Heart right ventricle (tissue), 16 donors: ENCODE data around the gene PCIF1. TPM values are rescaled to one million over a fixed set of nuclear protein-coding genes. Genes with fewer than 3 reads are reported as not detected.

Source experiments
- ATAC-seq, 8 donors: fragments of 200-7000 bp; cut with Tn5 transposase; one replicate each; pipeline ENCODE4 v1.9.1; 2020; ENCODE audit warnings: mild to moderate bottlenecking in 8 of 8, moderate library complexity in 8 of 8, moderate number of reproducible peaks in 1 of 8
- DNase-seq, 2 donors: peaks; one replicate each; pipeline ENCODE4 v3.0.0-alpha.2; 2020
- H3K27ac ChIP-seq, 10 donors: fragments of 200-600 bp; sonication (generic) in 2 of 10; one replicate each; pipeline versions ENCODE4 v1.5.0 to v1.8.0; 2020 to 2022; ENCODE audit warnings: mild to moderate bottlenecking in 3 of 10
- H3K27me3 ChIP-seq, 7 donors: fragments of 200-600 bp; one replicate each; pipeline ENCODE4 v1.8.0; 2021 to 2022; ENCODE audit warnings: mild to moderate bottlenecking in 2 of 7
- H3K36me3 ChIP-seq, 9 donors: fragments of 200-600 bp; sonication (generic) in 1 of 9; one replicate each; pipeline versions ENCODE4 v1.5.0 to v1.8.0; 2020 to 2022; ENCODE audit warnings: mild to moderate bottlenecking in 2 of 9
- H3K4me1 ChIP-seq, 9 donors: fragments of 200-600 bp; sonication (generic) in 1 of 9; one replicate each; pipeline versions ENCODE4 v1.5.0 to v1.8.0; 2020 to 2022; ENCODE audit warnings: mild to moderate bottlenecking in 4 of 9
- H3K4me3 ChIP-seq, 10 donors: fragments of 200-600 bp; sonication (generic) in 2 of 10; one replicate each; pipeline versions ENCODE4 v1.5.0 to v1.8.0; 2020 to 2022; ENCODE audit warnings: mild to moderate bottlenecking in 7 of 10, moderate library complexity in 2 of 10
- H3K9me3 ChIP-seq, 11 donors: fragments of 200-600 bp in 10 of 11; sonication (generic) in 2 of 11; one replicate each; pipeline versions ENCODE4 v1.5.0 to v1.8.0; 2013 to 2022; ENCODE audit warnings: mild to moderate bottlenecking in 2 of 11, control low read depth in 1 of 11, moderate library complexity in 1 of 11
- CTCF ChIP-seq, 9 donors: fragments of 200-600 bp; sonication (generic) in 2 of 9; IDR thresholded peaks; one replicate each; pipeline versions ENCODE4 v1.5.0 to v1.8.0; 2021 to 2022; ENCODE audit warnings: antibody characterized with exemption in 9 of 9, mild to moderate bottlenecking in 5 of 9, moderate library complexity in 1 of 9
- WGBS, 2 donors: extraction: QIAGEN DNeasy Blood & Tissue Kit; methylation state at CpG; one replicate each; pipeline ENCODE4 v1.1.7; 2013; ENCODE audit warnings: inconsistent platforms in 1 of 2; 5-methylcytosine and 5-hydroxymethylcytosine counted together
- intact Hi-C, 10 donors: fragments of 100-400 bp; cut with DNase I; formaldehyde crosslinking; loops; one replicate each; pipeline versions ENCODE4 v1.11.1 to v1.14.2; 2022
- polyA plus RNA-seq, 2 donors: library from polyadenylated mRNA; stranded (reverse); fragments of 200-250 nt; gene quantifications; one replicate each; pipeline ENCODE4 v1.2.3, GENCODE V29; 2013
- total RNA-seq, 10 donors: library from RNA; stranded (reverse); fragmentation: NEBNext Ultra II Directional in 3 of 10; extraction: Animal tissue kit (Norgen Biotek cat#: 25700) in 3 of 10; gene quantifications; one replicate each; pipeline versions ENCODE4 v1.2.1 to v1.2.4, GENCODE V29; 2021 to 2023
- donor health status: Arrhythmogenic right ventricular cardiomyopathy.
- donor health status: ischemic (EF 13 %, LVEDD 7.1; RV severe dilation, severe dysfunction).
- donor health status: healthy with polysubstance abuse.
- donor health status: DM: no; HTN: yes; CAD: no.
- donor health status: DM: no; HTN: no; CAD: no.
- donor health status: ischemic (EF 25% LVEDD 6.9; RV normal size, moderate dysfunction).
- donor health status: ischemic (EF 25% LVEDD 5.7; RV mildly dilated, moderate dysfunction).
- donor health status: healthy.
- donor health status: DM: yes; HTN: yes; CAD: no.
- donor health status: Ischemic cardiomyopathy.
- donor health status: ischemic (EF 35%, LVEDD 5.7; RV mildly dilated, moderate dysfunction).
- donor health status: nonischemic (EF 11% LVEDD 7.7; RV severe dilation, severe dysfunction).
- donor health status: DM: yes; HTN: yes; CAD: no.
- donor health status: PGD.
- donor health status: ischemic (EF 29% LVEDD 5.4; RV normal size, mild dysfunction).
- donor health status: nonischemic (EF 23%, LVEDD 6.1; RV moderate dilation, normal function).

Gene PCIF1
- total and polyA plus RNA-seq, 12 donors = 20.8 to 33.1 (median 27.4) TPM

GRCh38 chr20:45912344-45912682 lies 22.2 kb upstream of the PCIF1 start:
- intact Hi-C loops = no loop called here
- H3K36me3 ChIP-seq = peaks cover 0 to 24% (median 0%) of the 10 kb centered on the region in 9 donors
- no peak for DNase-seq
- no peak for TF ChIP-seq CTCF (IDR thresholded peaks at IDR 0.05)
- no peaks in the 10 kb centered on the region for H3K9me3 ChIP-seq
- peaks cover 6 to 65% (median 29%) of the 10 kb centered on the region in 9 donors for H3K4me1 ChIP-seq
- ATAC-seq = no peak
- peak overlapping the region; percentile 33 to 64 (median 58) for H3K4me3 ChIP-seq
- H3K27me3 ChIP-seq = peaks cover 0 to 11% (median 0%) of the 10 kb centered on the region in 7 donors
- WGBS, 2 donors = 27 to 28% methylated on average over 4 of the region's 4 CpGs
- H3K27ac ChIP-seq = peak overlapping the region in 8 of 10 donors; percentile 78 to 84 (median 80)

GRCh38 chr20:45913116-45913515 lies 21.4 kb upstream of the PCIF1 start:
- Histone ChIP-seq H3K36me3 (peaks cover 0 to 17% (median 0%) of the 10 kb centered on the region in 9 donors), H3K27me3 (peaks cover 0 to 11% (median 0%) of the 10 kb centered on the region in 7 donors), H3K4me3 (no peak overlapping the region), H3K4me1 (peaks cover 6 to 73% (median 32%) of the 10 kb centered on the region in 9 donors), H3K9me3 (no peaks in the 10 kb centered on the region), H3K27ac (peak overlapping the region in 3 of 10 donors; percentile 83 to 84 (median 83))
- no peak for TF ChIP-seq CTCF (IDR thresholded peaks at IDR 0.05)
- ATAC-seq = no peak
- intact Hi-C loops = no loop called here
- DNase-seq = no peak
- 50 to 56% methylated on average over 5 of the region's 5 CpGs for WGBS, 2 donors

- H3K27me3 ChIP-seq = no peaks in the 10 kb centered on the region
- peak in 1 of 2 donors; percentile 58 for DNase-seq
- TF ChIP-seq CTCF (IDR thresholded peaks at IDR 0.05) = no peak
- H3K27ac ChIP-seq = peak overlapping the region; percentile 50 to 86 (median 79)
- peaks cover 5 to 86% (median 46%) of the 10 kb centered on the region in 9 donors for H3K4me1 ChIP-seq
- no peak overlapping the region for H3K4me3 ChIP-seq
- intact Hi-C loops = no loop called here
- 52 to 61% methylated on average over 5 of the region's 5 CpGs for WGBS, 2 donors
- H3K9me3 ChIP-seq = no peaks in the 10 kb centered on the region
- H3K36me3 ChIP-seq = no peaks in the 10 kb centered on the region
- ATAC-seq = peak in 7 of 8 donors; percentile 5 to 63 (median 36)
These were observed 16.7 kb upstream of the PCIF1 start for GRCh38 chr20:45917790-45918141.

- intact Hi-C loops = no loop called here
- WGBS, 2 donors = 59 to 62% methylated on average over 5 of the region's 5 CpGs
- ATAC-seq = peak in 7 of 8 donors; percentile 20 to 63 (median 43)
- TF ChIP-seq CTCF (IDR thresholded peaks at IDR 0.05) = no peak
- Histone ChIP-seq H3K36me3 (no peaks in the 10 kb centered on the region), H3K27ac (peak overlapping the region; percentile 54 to 86 (median 79)), H3K27me3 (no peaks in the 10 kb centered on the region), H3K9me3 (no peaks in the 10 kb centered on the region), H3K4me3 (no peak overlapping the region), H3K4me1 (peaks cover 5 to 84% (median 47%) of the 10 kb centered on the region in 9 donors)
- DNase-seq = no peak
These were observed 16.2 kb upstream of the PCIF1 start for GRCh38 chr20:45918182-45918737.
